H1 (cell line): ENCODE results near the gene RNF43.

ENCODE experiments used
- EZH2 ChIP-seq: fragments of 200-600 bp; sonication (generic); IDR thresholded peaks from 2 replicates; pipeline ENCODE4 v1.7.1; 2012; ENCODE audit warnings: low read depth, mild to moderate bottlenecking, moderate library complexity, low read length, inconsistent platforms; ENCODE audit not compliant: severe bottlenecking
- PHF8 ChIP-seq: fragments of 200-600 bp; sonication (generic); conservative IDR thresholded peaks from 2 replicates; pipeline ENCODE4 v1.7.1; 2012; ENCODE audit warnings: low read depth, mild to moderate bottlenecking, inconsistent platforms, low read length, moderate library complexity
- TF ChIP-seq, protein P1 (sequence below), 3 experiments: IDR thresholded peaks; 1 replicate in 2 of 3; 2 replicates in 1 of 3; pipeline versions ENCODE4 v1.5.1 to v1.6.1; 2011; ENCODE audit warnings: low read length in 3 of 3, mild to moderate bottlenecking in 3 of 3, inconsistent platforms in 2 of 3, low read depth in 1 of 3, moderate library complexity in 1 of 3; ENCODE audit not compliant: insufficient read depth in 1 of 3; ENCODE audit errors: control extremely low read depth in 1 of 3

DNA sequence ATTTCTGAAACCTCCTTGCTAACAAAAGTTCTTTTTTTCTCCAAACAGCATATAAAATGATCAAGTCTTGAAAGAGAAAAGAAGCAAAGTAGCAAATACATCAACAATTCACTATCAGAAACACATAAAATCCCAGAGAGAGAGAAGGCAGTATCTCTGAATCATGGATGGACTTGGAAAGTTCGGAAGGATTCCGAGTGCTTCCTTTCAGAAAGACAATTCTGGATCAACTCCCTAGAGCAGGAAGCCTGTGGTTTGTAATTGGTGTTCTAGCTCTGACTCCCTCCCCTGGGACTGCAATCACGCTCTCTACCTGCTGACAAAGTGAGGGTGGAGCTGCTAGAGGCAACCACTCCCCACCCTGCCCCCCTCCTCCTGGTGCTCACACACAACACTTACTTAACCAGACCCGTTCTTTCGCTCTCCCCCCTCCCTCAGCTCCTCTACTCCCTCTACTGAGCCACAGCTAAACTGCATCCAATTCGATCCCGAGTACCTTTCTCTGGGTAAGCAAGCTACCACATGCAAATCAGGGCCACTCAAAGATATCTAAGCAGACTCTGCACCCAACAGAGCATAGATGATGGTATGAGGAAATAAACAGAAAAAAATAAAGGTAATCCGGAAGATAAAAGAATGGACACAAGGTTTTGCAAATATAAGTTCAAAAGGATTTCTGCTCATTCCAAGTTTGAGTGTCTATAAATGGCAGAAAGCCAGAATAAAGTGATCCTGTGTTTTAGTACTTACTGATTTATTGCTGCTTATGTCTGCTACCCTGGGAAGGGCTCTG lies at the start of gene RNF43:
- TF ChIP-seq, protein P1, sequence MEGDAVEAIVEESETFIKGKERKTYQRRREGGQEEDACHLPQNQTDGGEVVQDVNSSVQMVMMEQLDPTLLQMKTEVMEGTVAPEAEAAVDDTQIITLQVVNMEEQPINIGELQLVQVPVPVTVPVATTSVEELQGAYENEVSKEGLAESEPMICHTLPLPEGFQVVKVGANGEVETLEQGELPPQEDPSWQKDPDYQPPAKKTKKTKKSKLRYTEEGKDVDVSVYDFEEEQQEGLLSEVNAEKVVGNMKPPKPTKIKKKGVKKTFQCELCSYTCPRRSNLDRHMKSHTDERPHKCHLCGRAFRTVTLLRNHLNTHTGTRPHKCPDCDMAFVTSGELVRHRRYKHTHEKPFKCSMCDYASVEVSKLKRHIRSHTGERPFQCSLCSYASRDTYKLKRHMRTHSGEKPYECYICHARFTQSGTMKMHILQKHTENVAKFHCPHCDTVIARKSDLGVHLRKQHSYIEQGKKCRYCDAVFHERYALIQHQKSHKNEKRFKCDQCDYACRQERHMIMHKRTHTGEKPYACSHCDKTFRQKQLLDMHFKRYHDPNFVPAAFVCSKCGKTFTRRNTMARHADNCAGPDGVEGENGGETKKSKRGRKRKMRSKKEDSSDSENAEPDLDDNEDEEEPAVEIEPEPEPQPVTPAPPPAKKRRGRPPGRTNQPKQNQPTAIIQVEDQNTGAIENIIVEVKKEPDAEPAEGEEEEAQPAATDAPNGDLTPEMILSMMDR (IDR thresholded peaks at IDR 0.05; ENCODE audit: control extremely low read depth in 1 of 3, insufficient read depth in 1 of 3, low read depth in 1 of 3, low read length in 3 of 3) = peak; percentile 71 to 88 (median 79)
- TF ChIP-seq PHF8 (0 out of 2 replicates have a peak, but pooled peaks have one; percentile 14), EZH2 (no peak)
